Calu3 (cell line): ENCODE measurements around the gene ART1. TPM values are rescaled to one million over a fixed set of nuclear protein-coding genes. Genes with fewer than 3 reads are reported as not detected.

Experiments
- BruUV-seq: library from RNA; stranded (reverse); fragments of 400-500 nt; replicated peaks from 2 replicates; lab custom pipeline; 2021; lab: Mats Ljungman, UMichigan
- CTCF ChIA-PET: fragments of 300-600 bp; sonication (Branson Sonifier 250); formaldehyde crosslinking; loops from one replicate; lab custom pipeline; 2022; ENCODE audit warnings: antibody characterized with exemption; lab: Charles Lee
- DNase-seq: peaks from one replicate; pipeline ENCODE4 v3.0.0; 2022
- H3K27ac Mint-ChIP-seq: one replicate; pipeline ENCODE4 v1.8.0; 2022; ENCODE audit warnings: mixed read lengths; ENCODE audit not compliant: unreplicated experiment
- H3K27me3 Mint-ChIP-seq: one replicate; pipeline ENCODE4 v1.8.0; 2022; ENCODE audit warnings: mixed read lengths; ENCODE audit not compliant: unreplicated experiment
- H3K36me3 Mint-ChIP-seq: one replicate; pipeline ENCODE4 v1.8.0; 2022; ENCODE audit warnings: mild to moderate bottlenecking, moderate library complexity, mixed read lengths; ENCODE audit not compliant: insufficient read depth, unreplicated experiment
- H3K4me1 Mint-ChIP-seq: one replicate; pipeline ENCODE4 v1.8.0; 2022; ENCODE audit warnings: mild to moderate bottlenecking, low read depth, mixed read lengths; ENCODE audit not compliant: unreplicated experiment
- H3K4me3 Mint-ChIP-seq: one replicate; pipeline ENCODE4 v1.8.0; 2022; ENCODE audit warnings: mild to moderate bottlenecking, low read depth, moderate library complexity, mixed read lengths; ENCODE audit not compliant: unreplicated experiment
- H3K9me3 Mint-ChIP-seq: one replicate; pipeline ENCODE4 v1.8.0; 2022; ENCODE audit warnings: low read depth, mixed read lengths; ENCODE audit not compliant: unreplicated experiment
- intact Hi-C: fragments of 100-400 bp; cut with micrococcal nuclease; formaldehyde crosslinking; loops from one replicate; pipeline ENCODE4 v1.10.0; 2022; ENCODE audit not compliant: unreplicated experiment
- total RNA-seq: library from RNA; stranded (reverse); gene quantifications from 2 replicates; pipeline ENCODE4 v1.2.3, GENCODE V29; 2022
- TF ChIP-seq, protein P1 (sequence below): fragments of 200-600 bp; IDR thresholded peaks from one replicate; pipeline ENCODE4 v1.8.0; 2022; ENCODE audit warnings: antibody characterized with exemption; ENCODE audit not compliant: unreplicated experiment

Gene ART1
- total RNA-seq, 1 experiment from 2014 or later: not detected

DNA sequence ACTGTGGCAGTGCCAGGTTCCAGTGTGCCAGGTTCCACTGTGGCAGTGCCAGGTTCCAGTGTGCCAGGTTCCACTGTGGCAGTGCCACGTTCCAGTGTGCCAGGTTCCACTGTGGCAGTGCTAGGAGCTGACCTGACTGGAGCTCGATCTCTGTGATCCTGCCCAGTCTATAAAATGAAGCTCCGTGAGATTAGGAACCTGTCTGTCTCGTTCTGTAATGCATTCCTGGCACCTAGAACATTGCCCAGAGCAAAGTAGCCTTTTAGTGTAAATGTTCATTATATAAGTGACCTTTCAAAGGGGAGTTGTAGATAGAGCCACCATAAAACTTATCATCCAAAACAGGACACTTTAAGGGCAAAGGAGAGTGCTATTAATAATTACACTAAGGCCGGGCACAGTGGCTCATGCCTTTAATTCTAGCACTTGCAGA, 39.1 kb upstream of the ART1 start:
- H3K9me3 Mint-ChIP-seq: no peaks in the 10 kb centered on the region
- H3K4me3 Mint-ChIP-seq: no peak overlapping the region
- H3K36me3 Mint-ChIP-seq: no peaks in the 10 kb centered on the region
- intact Hi-C loops: no loop called here
- H3K4me1 Mint-ChIP-seq: no peaks in the 10 kb centered on the region
- TF ChIP-seq, protein P1, sequence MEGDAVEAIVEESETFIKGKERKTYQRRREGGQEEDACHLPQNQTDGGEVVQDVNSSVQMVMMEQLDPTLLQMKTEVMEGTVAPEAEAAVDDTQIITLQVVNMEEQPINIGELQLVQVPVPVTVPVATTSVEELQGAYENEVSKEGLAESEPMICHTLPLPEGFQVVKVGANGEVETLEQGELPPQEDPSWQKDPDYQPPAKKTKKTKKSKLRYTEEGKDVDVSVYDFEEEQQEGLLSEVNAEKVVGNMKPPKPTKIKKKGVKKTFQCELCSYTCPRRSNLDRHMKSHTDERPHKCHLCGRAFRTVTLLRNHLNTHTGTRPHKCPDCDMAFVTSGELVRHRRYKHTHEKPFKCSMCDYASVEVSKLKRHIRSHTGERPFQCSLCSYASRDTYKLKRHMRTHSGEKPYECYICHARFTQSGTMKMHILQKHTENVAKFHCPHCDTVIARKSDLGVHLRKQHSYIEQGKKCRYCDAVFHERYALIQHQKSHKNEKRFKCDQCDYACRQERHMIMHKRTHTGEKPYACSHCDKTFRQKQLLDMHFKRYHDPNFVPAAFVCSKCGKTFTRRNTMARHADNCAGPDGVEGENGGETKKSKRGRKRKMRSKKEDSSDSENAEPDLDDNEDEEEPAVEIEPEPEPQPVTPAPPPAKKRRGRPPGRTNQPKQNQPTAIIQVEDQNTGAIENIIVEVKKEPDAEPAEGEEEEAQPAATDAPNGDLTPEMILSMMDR: no peak
- CTCF ChIA-PET: no interaction called here
- BruUV-seq: no TSS peak
- no peak overlapping the region for H3K27ac Mint-ChIP-seq
- DNase-seq: no peak
- peaks cover 31% of the 10 kb centered on the region for H3K27me3 Mint-ChIP-seq

DNA sequence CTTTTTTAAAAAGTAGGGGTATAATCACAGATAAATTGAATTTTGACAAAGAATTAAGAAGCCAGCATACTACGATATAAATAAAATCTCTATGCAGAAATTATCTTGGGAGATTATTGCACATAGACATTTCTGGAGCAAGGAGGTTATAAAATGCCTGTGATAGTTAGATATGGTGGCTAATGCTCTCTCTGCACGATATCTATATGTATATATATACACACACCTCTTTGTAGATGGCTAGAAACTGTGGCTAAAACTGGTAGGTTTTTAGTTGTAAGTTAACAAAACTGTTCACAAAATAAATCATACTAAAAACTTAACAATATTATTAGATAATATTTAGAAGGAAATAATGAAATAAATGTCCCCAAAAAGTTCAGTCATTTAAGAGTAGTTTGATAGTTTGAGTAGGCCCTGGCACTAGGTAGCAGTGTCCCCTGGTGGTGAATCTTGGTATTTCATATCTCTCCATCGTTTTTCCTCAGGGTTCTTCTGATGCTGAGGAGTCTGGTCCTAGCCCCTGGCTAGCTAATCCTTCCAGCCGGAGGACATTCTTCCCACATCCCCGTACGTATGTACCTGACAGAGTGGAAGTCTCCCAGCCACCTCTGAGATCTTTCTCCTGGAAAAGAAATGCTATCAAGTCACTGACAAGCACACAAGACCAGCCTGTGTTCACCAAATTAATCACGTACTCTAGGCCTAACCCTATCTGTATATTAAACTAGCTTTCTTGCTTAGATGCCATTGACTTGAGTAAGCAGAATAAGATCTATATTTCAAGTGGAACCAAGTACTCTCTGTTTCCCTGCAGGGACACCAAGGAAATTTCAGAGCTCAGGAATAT, 35.3 kb upstream of the ART1 start:
- intact Hi-C loops: loop anchor here (1.0 kb wide), 1 partner anchor 155 kb away; no protein-coding TSS in a partner anchor
- Mint-ChIP-seq H3K36me3 (no peaks in the 10 kb centered on the region), H3K4me1 (no peaks in the 10 kb centered on the region), H3K27ac (no peak overlapping the region), H3K4me3 (no peak overlapping the region), H3K27me3 (peaks cover 32% of the 10 kb centered on the region), H3K9me3 (no peaks in the 10 kb centered on the region)
- CTCF ChIA-PET: no interaction called here
- no TSS peak for BruUV-seq
- TF ChIP-seq, protein P1: peak; percentile 75
- DNase-seq: peak; percentile 66

- no peaks in the 10 kb centered on the region for H3K4me1 Mint-ChIP-seq
- no peak overlapping the region for H3K4me3 Mint-ChIP-seq
- CTCF ChIA-PET: no interaction called here
- DNase-seq: no peak
- no peaks in the 10 kb centered on the region for H3K9me3 Mint-ChIP-seq
- intact Hi-C loops: no loop called here
- H3K27me3 Mint-ChIP-seq: peaks cover 32% of the 10 kb centered on the region
- no TSS peak for BruUV-seq
- H3K27ac Mint-ChIP-seq: no peak overlapping the region
- H3K36me3 Mint-ChIP-seq: no peaks in the 10 kb centered on the region
- TF ChIP-seq, protein P1: no peak
Measured at GRCh38 chr11:3610846-3611245, 34.1 kb upstream of the ART1 start.

DNA sequence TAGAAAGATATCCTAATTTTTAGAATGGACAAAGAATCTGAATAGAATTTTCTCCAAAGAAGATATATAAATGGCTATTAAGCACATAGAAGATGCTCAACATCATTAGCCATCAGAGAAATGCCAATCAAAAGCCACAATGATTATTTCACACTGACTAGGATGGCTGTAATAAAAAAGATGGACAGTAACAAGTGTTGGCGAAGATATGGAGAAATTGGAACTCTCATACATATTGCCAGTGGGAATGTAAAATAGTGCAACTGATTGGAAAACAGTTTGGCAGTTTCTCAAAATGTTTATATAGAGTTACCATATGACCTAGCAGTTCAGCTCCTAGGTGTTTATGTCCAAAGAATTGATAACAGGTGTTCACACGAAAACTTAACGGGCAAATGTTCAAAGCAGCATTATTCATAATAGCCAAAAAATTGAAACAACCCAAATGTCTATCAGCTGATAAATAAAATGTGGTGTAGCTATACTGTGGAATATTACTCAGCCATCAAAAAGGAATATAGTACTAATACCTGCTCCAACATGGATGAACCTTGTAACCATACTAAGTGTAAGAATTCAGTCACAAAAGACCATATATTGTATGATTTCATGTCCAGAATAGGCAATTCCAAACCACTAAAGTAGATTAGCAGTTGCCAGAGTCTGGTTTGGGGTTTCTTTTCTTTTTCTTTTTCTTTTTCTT, 32.8 kb upstream of the ART1 start:
- intact Hi-C loops: no loop called here
- CTCF ChIA-PET: no interaction called here
- no TSS peak for BruUV-seq

More for the DNA sequence above, 32.8 kb upstream of the ART1 start:
- DNase-seq: no peak
- TF ChIP-seq, protein P1: no peak
- no peak overlapping the region for H3K27ac Mint-ChIP-seq
- H3K9me3 Mint-ChIP-seq: no peaks in the 10 kb centered on the region
- H3K27me3 Mint-ChIP-seq: peaks cover 43% of the 10 kb centered on the region
- no peaks in the 10 kb centered on the region for H3K4me1 Mint-ChIP-seq
- H3K36me3 Mint-ChIP-seq: no peaks in the 10 kb centered on the region
- H3K4me3 Mint-ChIP-seq: no peak overlapping the region
